Trophoblast cell (in vitro differentiated cells and primary cell): ENCODE measurements around the gene MIPOL1.
"Not testable (repeated sequence)": the region's sequence is repeated elsewhere in the genome, so short reads cannot be mapped to it uniquely, and the experiment has no call there.

ENCODE experiments used
- DNase-seq, 2 donors: peaks; one replicate each; pipeline ENCODE4 v3.0.0-alpha.2; 2016
- H2AFZ ChIP-seq: 2 replicates; pipeline ENCODE4 v1.6.1; 2013; ENCODE audit warnings: low read length, moderate library complexity, mild to moderate bottlenecking; ENCODE audit not compliant: insufficient read depth, poor library complexity
- H2AK5ac ChIP-seq: 2 replicates; pipeline ENCODE4 v1.6.1; 2013; ENCODE audit warnings: mild to moderate bottlenecking, low read length
- H2BK120ac ChIP-seq: 2 replicates; pipeline ENCODE4 v1.6.1; 2013; ENCODE audit warnings: low read length, mild to moderate bottlenecking, moderate library complexity; ENCODE audit not compliant: insufficient read depth, poor library complexity
- H2BK12ac ChIP-seq: 2 replicates; pipeline ENCODE4 v1.6.1; 2013; ENCODE audit warnings: mild to moderate bottlenecking, low read length, moderate library complexity
- H2BK5ac ChIP-seq: 2 replicates; pipeline ENCODE4 v1.6.1; 2013; ENCODE audit warnings: low read length, low read depth, moderate library complexity, mild to moderate bottlenecking; ENCODE audit not compliant: poor library complexity
- H3K14ac ChIP-seq: 2 replicates; pipeline ENCODE4 v1.6.1; 2013; ENCODE audit warnings: mild to moderate bottlenecking, low read length
- H3K18ac ChIP-seq: 2 replicates; pipeline ENCODE4 v1.6.1; 2013; ENCODE audit warnings: mild to moderate bottlenecking, low read length
- H3K23ac ChIP-seq: 2 replicates; pipeline ENCODE4 v1.6.1; 2013; ENCODE audit warnings: low read length
- H3K27ac ChIP-seq: 2 replicates; pipeline ENCODE4 v1.5.1; 2013; ENCODE audit warnings: low read depth, mild to moderate bottlenecking, inconsistent platforms, low read length, moderate library complexity
- H3K27me3 ChIP-seq: 2 replicates; pipeline ENCODE4 v1.6.1; 2013; ENCODE audit warnings: inconsistent platforms, mild to moderate bottlenecking, low read length, moderate library complexity; ENCODE audit not compliant: insufficient read depth
- H3K36me3 ChIP-seq, 2 experiments: 1 replicate in 1 of 2; 2 replicates in 1 of 2; pipeline ENCODE4 v1.6.1; 2013; ENCODE audit warnings: low read length in 2 of 2, mild to moderate bottlenecking in 2 of 2, moderate library complexity in 1 of 2; ENCODE audit not compliant: insufficient read depth in 2 of 2, control insufficient read depth in 1 of 2
- H3K4ac ChIP-seq: 2 replicates; pipeline ENCODE4 v1.6.1; 2013; ENCODE audit warnings: low read depth, mild to moderate bottlenecking, low read length, moderate library complexity
- H3K4me1 ChIP-seq, 2 experiments: 1 replicate in 1 of 2; 2 replicates in 1 of 2; pipeline ENCODE4 v1.6.1; 2013; ENCODE audit warnings: low read length in 2 of 2, mild to moderate bottlenecking in 2 of 2, moderate library complexity in 1 of 2; ENCODE audit not compliant: insufficient read depth in 2 of 2, control insufficient read depth in 1 of 2
- H3K4me2 ChIP-seq: 2 replicates; pipeline ENCODE4 v1.6.1; 2013; ENCODE audit warnings: inconsistent platforms, mild to moderate bottlenecking, low read length, moderate library complexity
- H3K4me3 ChIP-seq: 2 replicates; pipeline ENCODE4 v1.5.1; 2013; ENCODE audit warnings: mild to moderate bottlenecking, low read depth, low read length, inconsistent platforms
- H3K79me1 ChIP-seq: one replicate; pipeline ENCODE4 v1.6.1; 2013; ENCODE audit warnings: low read length
- H3K79me2 ChIP-seq: 2 replicates; pipeline ENCODE4 v1.6.1; 2013; ENCODE audit warnings: low read length, mild to moderate bottlenecking; ENCODE audit not compliant: control insufficient read depth, insufficient read depth, poor library complexity
- H3K9ac ChIP-seq: 2 replicates; pipeline ENCODE4 v1.6.1; 2013; ENCODE audit warnings: mild to moderate bottlenecking, low read length
- H3K9me3 ChIP-seq: 2 replicates; pipeline ENCODE4 v1.6.1; 2013; ENCODE audit warnings: low read depth, mild to moderate bottlenecking, control low read depth, inconsistent platforms, low read length; ENCODE audit not compliant: insufficient read depth
- H4K12ac ChIP-seq: 2 replicates; pipeline ENCODE4 v1.6.1; 2013; ENCODE audit warnings: low read depth, mild to moderate bottlenecking, low read length, moderate library complexity
- H4K8ac ChIP-seq: 2 replicates; pipeline ENCODE4 v1.6.1; 2013; ENCODE audit warnings: low read depth, mild to moderate bottlenecking, low read length, moderate library complexity
- H4K91ac ChIP-seq: one replicate; pipeline ENCODE4 v1.6.1; 2013; ENCODE audit warnings: low read depth, mild to moderate bottlenecking, low read length, moderate library complexity
- WGBS: extraction: QIAGEN DNeasy Blood & Tissue Kit; methylation state at CpG from one replicate; pipeline ENCODE4 v1.1.7; 2013; ENCODE audit warnings: missing lambda C conversion rate; ENCODE audit not compliant: insufficient read length, insufficient coverage; ENCODE audit errors: extremely low coverage; 5-methylcytosine and 5-hydroxymethylcytosine counted together

MIPOL1 gene

DNA sequence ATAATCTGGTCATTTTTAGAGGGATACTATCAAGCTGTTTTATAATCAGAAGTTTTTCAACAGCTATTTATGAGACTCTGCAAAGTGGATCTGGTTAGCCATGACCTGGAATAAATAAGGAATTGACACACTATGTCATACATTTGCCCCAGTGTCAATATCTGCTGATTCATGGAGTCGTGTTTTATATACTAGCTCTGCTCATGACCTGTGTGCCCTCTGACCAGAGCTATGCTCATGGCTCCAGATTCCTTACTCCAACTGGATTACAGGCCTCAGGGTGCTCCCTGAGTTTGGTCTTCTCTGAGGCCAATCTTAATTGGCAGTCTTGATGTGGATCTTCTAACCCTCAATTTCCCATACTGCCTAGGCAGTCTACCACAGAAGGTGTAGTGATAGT is 256.2 kb downstream of the MIPOL1 start:
- DNase-seq, result no peak
- Histone ChIP-seq H3K27me3 (no peaks in the 10 kb centered on the region), H3K4me2 (no peak overlapping the region), H3K27ac (no peak overlapping the region), H2BK5ac (no peak overlapping the region), H3K23ac (no peak overlapping the region), H3K79me1 (no peaks in the 10 kb centered on the region), H3K14ac (no peak overlapping the region), H2AK5ac (no peak overlapping the region), H4K12ac (no peak overlapping the region), H4K8ac (no peak overlapping the region), H3K4me3 (no peak overlapping the region), H3K9me3 (no peaks in the 10 kb centered on the region), H3K18ac (no peak overlapping the region), H3K79me2 (no peaks in the 10 kb centered on the region), H3K36me3 (no peaks in the 10 kb centered on the region), H2AFZ (no peak overlapping the region), H3K9ac (no peak overlapping the region), H2BK120ac (no peak overlapping the region), H4K91ac (no peak overlapping the region), H3K4me1 (no peaks in the 10 kb centered on the region), H2BK12ac (no peak overlapping the region), H3K4ac (no peak overlapping the region)
- no CpG with 5 or more reads among the region's 1 CpG for whole genome bisulfite sequencing

DNA sequence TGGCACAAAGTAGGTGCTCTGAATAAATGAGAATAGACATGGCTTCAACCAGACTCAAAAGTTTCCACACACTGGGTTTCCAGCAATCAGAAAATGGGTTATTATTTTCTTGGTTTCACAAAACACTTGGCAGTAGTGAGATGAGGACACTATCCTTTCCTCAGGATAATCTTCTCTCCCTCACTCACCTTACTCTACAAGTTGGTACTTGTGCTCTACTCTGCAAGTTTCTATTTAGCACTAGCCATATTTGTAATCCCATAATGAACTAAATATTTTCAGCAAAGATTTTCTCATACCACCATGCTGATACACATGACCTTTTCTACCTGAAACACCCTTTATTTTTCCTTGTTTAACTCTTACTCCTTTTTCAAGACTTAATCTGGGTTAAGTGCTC is 259.6 kb downstream of the MIPOL1 start:
- Histone ChIP-seq H3K27me3 (no peaks in the 10 kb centered on the region), H4K91ac (no peak overlapping the region), H4K12ac (no peak overlapping the region), H3K27ac (no peak overlapping the region), H4K8ac (no peak overlapping the region), H3K79me1 (no peaks in the 10 kb centered on the region), H3K9ac (no peak overlapping the region), H2BK12ac (no peak overlapping the region), H3K4me3 (no peak overlapping the region), H3K79me2 (no peaks in the 10 kb centered on the region), H2AFZ (no peak overlapping the region), H3K23ac (no peak overlapping the region), H3K4ac (no peak overlapping the region), H3K14ac (no peak overlapping the region), H2AK5ac (no peak overlapping the region), H2BK120ac (no peak overlapping the region), H3K4me1 (no peaks in the 10 kb centered on the region), H2BK5ac (no peak overlapping the region), H3K18ac (no peak overlapping the region), H3K36me3 (no peaks in the 10 kb centered on the region), H3K9me3 (peaks cover 1% of the 10 kb centered on the region), H3K4me2 (no peak overlapping the region)
- no peak for DNase-seq

- H3K23ac ChIP-seq, H3K14ac ChIP-seq, H3K9ac ChIP-seq, H4K91ac ChIP-seq, DNase-seq, H3K27ac ChIP-seq, H3K4me2 ChIP-seq, H2BK12ac ChIP-seq, H4K12ac ChIP-seq, H4K8ac ChIP-seq, H3K79me2 ChIP-seq, H3K4me3 ChIP-seq, H3K79me1 ChIP-seq, H3K18ac ChIP-seq, H2BK5ac ChIP-seq, H3K4me1 ChIP-seq, H2AK5ac ChIP-seq, H2BK120ac ChIP-seq, H3K9me3 ChIP-seq, H2AFZ ChIP-seq, H3K27me3 ChIP-seq, H3K4ac ChIP-seq, H3K36me3 ChIP-seq: not testable (repeated sequence)
- no CpG with 5 or more reads among the region's 1 CpG for WGBS
Measured at GRCh38 chr14:37462426-37462825, 264.7 kb downstream of the MIPOL1 start.

DNA sequence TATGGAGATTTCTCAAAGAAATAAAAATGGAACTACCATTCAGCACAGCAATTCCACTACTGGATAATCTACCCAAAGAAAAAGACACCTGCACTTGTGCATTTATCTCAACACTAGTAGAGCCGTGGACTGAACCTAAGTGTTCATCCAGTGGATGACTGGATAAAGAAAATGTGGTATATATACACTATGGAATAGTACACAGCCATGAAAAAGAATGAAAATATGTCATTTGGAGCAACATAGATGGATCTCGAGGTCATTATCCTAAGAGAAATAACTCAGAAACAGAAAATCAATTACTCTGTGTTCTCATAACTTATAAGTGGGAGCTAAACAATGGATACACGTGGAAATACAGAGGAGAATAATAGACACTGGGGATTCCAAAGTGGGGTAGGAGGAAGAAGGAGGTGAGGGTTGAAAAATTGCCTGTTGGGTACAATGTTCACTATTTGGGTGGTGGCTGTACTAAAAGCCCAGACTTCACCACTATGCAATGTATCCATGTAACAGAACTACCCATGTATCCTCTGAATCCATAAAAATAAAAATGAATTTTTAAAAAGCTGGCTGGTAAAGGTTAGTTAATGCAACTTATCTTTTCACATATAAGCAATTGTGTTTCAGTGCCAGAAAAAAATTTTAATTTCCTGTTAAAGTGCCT is 266.6 kb downstream of the MIPOL1 start:
- no peaks in the 10 kb centered on the region for H3K4me1 ChIP-seq
- H2AFZ ChIP-seq, result no peak overlapping the region
- no peak overlapping the region for H4K91ac ChIP-seq
- H2AK5ac ChIP-seq, result no peak overlapping the region
- no peak overlapping the region for H3K4me2 ChIP-seq
- WGBS, result no CpG with 5 or more reads among the region's 3 CpGs
- H3K14ac ChIP-seq, result no peak overlapping the region
- H4K8ac ChIP-seq, result no peak overlapping the region
- no peak overlapping the region for H3K18ac ChIP-seq
- no peak overlapping the region for H3K4ac ChIP-seq
- no peak overlapping the region for H3K9ac ChIP-seq
- no peak overlapping the region for H3K4me3 ChIP-seq
- no peak overlapping the region for H2BK120ac ChIP-seq
- DNase-seq, result no peak
- H3K23ac ChIP-seq, result no peak overlapping the region
- peaks cover 1% of the 10 kb centered on the region for H3K9me3 ChIP-seq
- no peaks in the 10 kb centered on the region for H3K79me1 ChIP-seq
- H3K79me2 ChIP-seq, result no peaks in the 10 kb centered on the region
- no peak overlapping the region for H3K27ac ChIP-seq
- H4K12ac ChIP-seq, result no peak overlapping the region
- no peaks in the 10 kb centered on the region for H3K36me3 ChIP-seq
- H3K27me3 ChIP-seq, result no peaks in the 10 kb centered on the region
- H2BK5ac ChIP-seq, result no peak overlapping the region
- no peak overlapping the region for H2BK12ac ChIP-seq
